ENCODE data around the gene METTL17. TPM values are rescaled to one million over a fixed set of nuclear protein-coding genes. Genes with fewer than 3 reads are reported as not detected.
A peak's percentile ranks its signal among the peaks of the same experiment; 100 is the strongest.

Gene METTL17
- total and polyA plus RNA-seq, 2 of the 13 experiments (the other 11 are each of a cell fraction or from before 2014, with no cell fraction given): 122 to 199 TPM

GRCh38 chr14:20989787-20990600 is at the start of gene METTL17 (continued):
- peak; percentile 57; the same call in 1 of the 2 replicates for TF ChIP-seq ZFP90 (CRISPR knock-in tag; IDR thresholded peaks at IDR 0.05; ENCODE audit: borderline replicate concordance)
- peak; percentile 90 for TF ChIP-seq CREM (IDR thresholded peaks at IDR 0.05)
- 0 out of 2 replicates have a peak, but pooled peaks have one; percentile 2 for TF ChIP-seq CREM (CRISPR knock-in tag; IDR thresholded peaks at IDR 0.05)
- 0 out of 2 replicates have a peak, but pooled peaks have one; percentile 68 for TF ChIP-seq ZNF546 (CRISPR knock-in tag; conservative IDR thresholded peaks at IDR 0.05)
- peak; percentile 54 for TF ChIP-seq FOSL2 (CRISPR knock-in tag; IDR thresholded peaks at IDR 0.05)
- TF ChIP-seq ATF7-NPFF (CRISPR knock-in tag; IDR thresholded peaks at IDR 0.05; ENCODE audit: low read depth): peak; percentile 83
- peak; percentile 46 for TF ChIP-seq BCL6 (CRISPR knock-in tag; IDR thresholded peaks at IDR 0.05)
- no peak for TF ChIP-seq ZNF816 (CRISPR knock-in tag; IDR thresholded peaks at IDR 0.05; ENCODE audit: borderline replicate concordance)
- TF ChIP-seq U2AF2 (IDR thresholded peaks at IDR 0.05; ENCODE audit: low read depth, low read length): no peak
- TF ChIP-seq, protein P1, sequence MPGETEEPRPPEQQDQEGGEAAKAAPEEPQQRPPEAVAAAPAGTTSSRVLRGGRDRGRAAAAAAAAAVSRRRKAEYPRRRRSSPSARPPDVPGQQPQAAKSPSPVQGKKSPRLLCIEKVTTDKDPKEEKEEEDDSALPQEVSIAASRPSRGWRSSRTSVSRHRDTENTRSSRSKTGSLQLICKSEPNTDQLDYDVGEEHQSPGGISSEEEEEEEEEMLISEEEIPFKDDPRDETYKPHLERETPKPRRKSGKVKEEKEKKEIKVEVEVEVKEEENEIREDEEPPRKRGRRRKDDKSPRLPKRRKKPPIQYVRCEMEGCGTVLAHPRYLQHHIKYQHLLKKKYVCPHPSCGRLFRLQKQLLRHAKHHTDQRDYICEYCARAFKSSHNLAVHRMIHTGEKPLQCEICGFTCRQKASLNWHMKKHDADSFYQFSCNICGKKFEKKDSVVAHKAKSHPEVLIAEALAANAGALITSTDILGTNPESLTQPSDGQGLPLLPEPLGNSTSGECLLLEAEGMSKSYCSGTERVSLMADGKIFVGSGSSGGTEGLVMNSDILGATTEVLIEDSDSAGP (CRISPR knock-in tag; IDR thresholded peaks at IDR 0.05; ENCODE audit: borderline replicate concordance): peak; percentile 92
- TF ChIP-seq, protein P2, sequence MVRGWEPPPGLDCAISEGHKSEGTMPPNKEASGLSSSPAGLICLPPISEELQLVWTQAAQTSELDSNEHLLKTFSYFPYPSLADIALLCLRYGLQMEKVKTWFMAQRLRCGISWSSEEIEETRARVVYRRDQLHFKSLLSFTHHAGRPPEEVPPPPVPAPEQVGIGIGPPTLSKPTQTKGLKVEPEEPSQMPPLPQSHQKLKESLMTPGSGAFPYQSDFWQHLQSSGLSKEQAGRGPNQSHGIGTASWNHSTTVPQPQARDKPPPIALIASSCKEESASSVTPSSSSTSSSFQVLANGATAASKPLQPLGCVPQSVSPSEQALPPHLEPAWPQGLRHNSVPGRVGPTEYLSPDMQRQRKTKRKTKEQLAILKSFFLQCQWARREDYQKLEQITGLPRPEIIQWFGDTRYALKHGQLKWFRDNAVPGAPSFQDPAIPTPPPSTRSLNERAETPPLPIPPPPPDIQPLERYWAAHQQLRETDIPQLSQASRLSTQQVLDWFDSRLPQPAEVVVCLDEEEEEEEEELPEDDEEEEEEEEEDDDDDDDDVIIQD (CRISPR knock-in tag; IDR thresholded peaks at IDR 0.05; ENCODE audit: low read depth): no peak
- TF ChIP-seq, protein P3, sequence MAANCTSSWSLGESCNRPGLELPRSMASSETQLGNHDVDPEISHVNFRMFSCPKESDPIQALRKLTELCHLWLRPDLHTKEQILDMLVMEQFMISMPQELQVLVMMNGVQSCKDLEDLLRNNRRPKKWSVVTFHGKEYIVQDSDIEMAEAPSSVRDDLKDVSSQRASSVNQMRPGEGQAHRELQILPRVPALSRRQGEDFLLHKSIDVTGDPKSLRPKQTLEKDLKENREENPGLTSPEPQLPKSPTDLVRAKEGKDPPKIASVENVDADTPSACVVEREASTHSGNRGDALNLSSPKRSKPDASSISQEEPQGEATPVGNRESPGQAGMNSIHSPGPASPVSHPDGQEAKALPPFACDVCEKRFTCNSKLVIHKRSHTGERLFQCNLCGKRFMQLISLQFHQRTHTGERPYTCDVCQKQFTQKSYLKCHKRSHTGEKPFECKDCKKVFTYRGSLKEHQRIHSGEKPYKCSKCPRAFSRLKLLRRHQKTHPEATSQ (CRISPR knock-in tag; IDR thresholded peaks at IDR 0.05; ENCODE audit: borderline replicate concordance): peak; percentile 89
- no peak for TF ChIP-seq AKAP8 (CRISPR knock-in tag; IDR thresholded peaks at IDR 0.05)
- peak; percentile 20 for TF ChIP-seq TEAD3 (CRISPR knock-in tag; optimal IDR thresholded peaks at IDR 0.05; ENCODE audit: borderline replicate concordance)
- TF ChIP-seq E2F2 (CRISPR knock-in tag; IDR thresholded peaks at IDR 0.05; ENCODE audit: borderline replicate concordance): no peak
- no peak for TF ChIP-seq FOXP1 (IDR thresholded peaks at IDR 0.05)
- no peak for TF ChIP-seq FOXP1 (CRISPR knock-in tag; IDR thresholded peaks at IDR 0.05)
- TF ChIP-seq YEATS2 (CRISPR knock-in tag; IDR thresholded peaks at IDR 0.05; ENCODE audit: borderline replicate concordance): peak; percentile 45; the same call in 1 of the 2 replicates
- TF ChIP-seq ZNF749 (CRISPR knock-in tag; IDR thresholded peaks at IDR 0.05; ENCODE audit: borderline replicate concordance): no peak
- TF ChIP-seq DRAP1 (CRISPR knock-in tag; IDR thresholded peaks at IDR 0.05): peak; percentile 74
- peak; percentile 89 for TF ChIP-seq FOXC1 (CRISPR knock-in tag; IDR thresholded peaks at IDR 0.05; ENCODE audit: borderline replicate concordance)
- TF ChIP-seq NCOR1 (IDR thresholded peaks at IDR 0.05; ENCODE audit: borderline replicate concordance, low read length): no peak; the same call in 1 of the 2 replicates
- TF ChIP-seq ZNF350 (CRISPR knock-in tag; IDR thresholded peaks at IDR 0.05; ENCODE audit: borderline replicate concordance, low read depth): peak; percentile 86

All from HepG2 (cell line).